SK-N-SH treated with all-trans-retinoic acid at 6 μM for 48 hours (cell line): ENCODE data around the gene KRTAP2-1.

Experiments
- ESRRG ChIP-seq: fragments of 250-450 bp; sonication (Bioruptor Pico); IDR thresholded peaks from 2 replicates; pipeline ENCODE4 v1.6.1; 2021; ENCODE audit warnings: mild to moderate bottlenecking
- ISL1 ChIP-seq: fragments of 250-450 bp; sonication (Bioruptor Pico); IDR thresholded peaks from 2 replicates; pipeline ENCODE4 v2.1.2; 2022; ENCODE audit warnings: mild to moderate bottlenecking, moderate library complexity
- PPARA ChIP-seq: fragments of 250-450 bp; sonication (Bioruptor Pico); IDR thresholded peaks from 2 replicates; pipeline ENCODE4 v1.5.0; 2020; ENCODE audit warnings: mild to moderate bottlenecking, borderline replicate concordance
- RARB ChIP-seq: fragments of 250-450 bp; sonication (Bioruptor Pico); IDR thresholded peaks from 2 replicates; pipeline ENCODE4 v1.8.0; 2021; ENCODE audit warnings: mild to moderate bottlenecking, moderate library complexity
- TCF4 ChIP-seq: fragments of 250-450 bp; sonication (Bioruptor Pico); IDR thresholded peaks from 2 replicates; pipeline ENCODE4 v1.8.0; 2021; ENCODE audit warnings: mild to moderate bottlenecking, moderate library complexity, borderline replicate concordance
- ZFP3 ChIP-seq: fragments of 250-450 bp; sonication (Bioruptor Pico); IDR thresholded peaks from 2 replicates; pipeline ENCODE4 v1.5.0; 2020; ENCODE audit warnings: mild to moderate bottlenecking, moderate library complexity
- ZNF70 ChIP-seq: fragments of 450-650 bp; formaldehyde crosslinking; IDR thresholded peaks from 2 replicates; pipeline ENCODE4 v1.5.0; 2020; ENCODE audit warnings: mild to moderate bottlenecking, moderate library complexity
- TF ChIP-seq, protein P1 (sequence below): fragments of 250-450 bp; sonication (Bioruptor Pico); IDR thresholded peaks from 2 replicates; pipeline ENCODE4 v1.5.1; 2021; ENCODE audit warnings: mild to moderate bottlenecking, moderate library complexity
- TF ChIP-seq, protein P2 (sequence below): fragments of 250-450 bp; sonication (Bioruptor Pico); IDR thresholded peaks from 2 replicates; pipeline ENCODE4 v1.8.0; 2020; ENCODE audit warnings: mild to moderate bottlenecking, moderate library complexity, borderline replicate concordance
- TF ChIP-seq, protein P3 (sequence below): fragments of 250-450 bp; sonication (Bioruptor Pico); IDR thresholded peaks from 2 replicates; pipeline ENCODE4 v1.5.1; 2020; ENCODE audit warnings: low read depth, mild to moderate bottlenecking, moderate library complexity

DNA sequence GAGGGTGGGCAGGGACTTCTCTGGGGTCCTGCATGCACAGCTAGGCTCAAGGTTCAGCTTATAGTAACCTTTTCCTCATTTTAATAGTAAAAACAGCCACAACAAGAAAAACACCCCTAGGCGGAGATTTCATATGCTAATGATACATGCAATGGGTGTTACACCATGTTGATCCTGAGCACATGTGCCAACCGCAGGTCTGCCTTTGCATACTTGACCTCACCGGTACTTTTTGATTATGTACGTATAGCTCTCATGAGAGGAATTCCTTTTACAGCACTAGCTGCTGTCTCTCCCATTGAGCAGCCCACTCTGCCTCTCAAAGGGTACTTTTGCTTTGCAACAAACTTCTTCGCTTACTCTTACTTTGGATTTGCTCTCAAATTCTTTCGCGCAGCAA is 48.9 kb upstream of the KRTAP2-1 start:
- no peak for TF ChIP-seq ZFP3 (CRISPR knock-in tag)
- no peak for TF ChIP-seq ESRRG
- TF ChIP-seq, protein P1, sequence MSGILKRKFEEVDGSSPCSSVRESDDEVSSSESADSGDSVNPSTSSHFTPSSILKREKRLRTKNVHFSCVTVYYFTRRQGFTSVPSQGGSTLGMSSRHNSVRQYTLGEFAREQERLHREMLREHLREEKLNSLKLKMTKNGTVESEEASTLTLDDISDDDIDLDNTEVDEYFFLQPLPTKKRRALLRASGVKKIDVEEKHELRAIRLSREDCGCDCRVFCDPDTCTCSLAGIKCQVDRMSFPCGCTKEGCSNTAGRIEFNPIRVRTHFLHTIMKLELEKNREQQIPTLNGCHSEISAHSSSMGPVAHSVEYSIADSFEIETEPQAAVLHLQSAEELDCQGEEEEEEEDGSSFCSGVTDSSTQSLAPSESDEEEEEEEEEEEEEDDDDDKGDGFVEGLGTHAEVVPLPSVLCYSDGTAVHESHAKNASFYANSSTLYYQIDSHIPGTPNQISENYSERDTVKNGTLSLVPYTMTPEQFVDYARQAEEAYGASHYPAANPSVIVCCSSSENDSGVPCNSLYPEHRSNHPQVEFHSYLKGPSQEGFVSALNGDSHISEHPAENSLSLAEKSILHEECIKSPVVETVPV (CRISPR knock-in tag) = no peak
- no peak for TF ChIP-seq ISL1
- TF ChIP-seq, protein P2, sequence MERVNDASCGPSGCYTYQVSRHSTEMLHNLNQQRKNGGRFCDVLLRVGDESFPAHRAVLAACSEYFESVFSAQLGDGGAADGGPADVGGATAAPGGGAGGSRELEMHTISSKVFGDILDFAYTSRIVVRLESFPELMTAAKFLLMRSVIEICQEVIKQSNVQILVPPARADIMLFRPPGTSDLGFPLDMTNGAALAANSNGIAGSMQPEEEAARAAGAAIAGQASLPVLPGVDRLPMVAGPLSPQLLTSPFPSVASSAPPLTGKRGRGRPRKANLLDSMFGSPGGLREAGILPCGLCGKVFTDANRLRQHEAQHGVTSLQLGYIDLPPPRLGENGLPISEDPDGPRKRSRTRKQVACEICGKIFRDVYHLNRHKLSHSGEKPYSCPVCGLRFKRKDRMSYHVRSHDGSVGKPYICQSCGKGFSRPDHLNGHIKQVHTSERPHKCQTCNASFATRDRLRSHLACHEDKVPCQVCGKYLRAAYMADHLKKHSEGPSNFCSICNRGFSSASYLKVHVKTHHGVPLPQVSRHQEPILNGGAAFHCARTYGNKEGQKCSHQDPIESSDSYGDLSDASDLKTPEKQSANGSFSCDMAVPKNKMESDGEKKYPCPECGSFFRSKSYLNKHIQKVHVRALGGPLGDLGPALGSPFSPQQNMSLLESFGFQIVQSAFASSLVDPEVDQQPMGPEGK (CRISPR knock-in tag) = no peak
- no peak for TF ChIP-seq PPARA (CRISPR knock-in tag)
- no peak for TF ChIP-seq TCF4
- TF ChIP-seq, protein P3, sequence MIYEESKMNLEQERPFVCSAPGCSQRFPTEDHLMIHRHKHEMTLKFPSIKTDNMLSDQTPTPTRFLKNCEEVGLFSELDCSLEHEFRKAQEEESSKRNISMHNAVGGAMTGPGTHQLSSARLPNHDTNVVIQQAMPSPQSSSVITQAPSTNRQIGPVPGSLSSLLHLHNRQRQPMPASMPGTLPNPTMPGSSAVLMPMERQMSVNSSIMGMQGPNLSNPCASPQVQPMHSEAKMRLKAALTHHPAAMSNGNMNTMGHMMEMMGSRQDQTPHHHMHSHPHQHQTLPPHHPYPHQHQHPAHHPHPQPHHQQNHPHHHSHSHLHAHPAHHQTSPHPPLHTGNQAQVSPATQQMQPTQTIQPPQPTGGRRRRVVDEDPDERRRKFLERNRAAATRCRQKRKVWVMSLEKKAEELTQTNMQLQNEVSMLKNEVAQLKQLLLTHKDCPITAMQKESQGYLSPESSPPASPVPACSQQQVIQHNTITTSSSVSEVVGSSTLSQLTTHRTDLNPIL (CRISPR knock-in tag) = no peak
- no peak for TF ChIP-seq RARB (CRISPR knock-in tag)
- no peak for TF ChIP-seq ZNF70 (CRISPR knock-in tag)
